Ureter (tissue), 1 donor: Measurements from ENCODE around the gene ARHGAP30. TPM values are rescaled to one million over a fixed set of nuclear protein-coding genes. Genes with fewer than 3 reads are reported as not detected.
"Not testable (repeated sequence)": the region's sequence is repeated elsewhere in the genome, so short reads cannot be mapped to it uniquely, and the experiment has no call there.

Experiments
- DNase-seq: peaks from one replicate; pipeline ENCODE4 v3.0.0-alpha.2; 2020; ENCODE audit warnings: low spot score
- total RNA-seq: library from RNA; stranded (reverse); gene quantifications from one replicate; pipeline ENCODE4 v1.2.4, GENCODE V29; 2023
- donor health status: DM: yes; HTN: yes; CAD: no.

Gene ARHGAP30, protein sequence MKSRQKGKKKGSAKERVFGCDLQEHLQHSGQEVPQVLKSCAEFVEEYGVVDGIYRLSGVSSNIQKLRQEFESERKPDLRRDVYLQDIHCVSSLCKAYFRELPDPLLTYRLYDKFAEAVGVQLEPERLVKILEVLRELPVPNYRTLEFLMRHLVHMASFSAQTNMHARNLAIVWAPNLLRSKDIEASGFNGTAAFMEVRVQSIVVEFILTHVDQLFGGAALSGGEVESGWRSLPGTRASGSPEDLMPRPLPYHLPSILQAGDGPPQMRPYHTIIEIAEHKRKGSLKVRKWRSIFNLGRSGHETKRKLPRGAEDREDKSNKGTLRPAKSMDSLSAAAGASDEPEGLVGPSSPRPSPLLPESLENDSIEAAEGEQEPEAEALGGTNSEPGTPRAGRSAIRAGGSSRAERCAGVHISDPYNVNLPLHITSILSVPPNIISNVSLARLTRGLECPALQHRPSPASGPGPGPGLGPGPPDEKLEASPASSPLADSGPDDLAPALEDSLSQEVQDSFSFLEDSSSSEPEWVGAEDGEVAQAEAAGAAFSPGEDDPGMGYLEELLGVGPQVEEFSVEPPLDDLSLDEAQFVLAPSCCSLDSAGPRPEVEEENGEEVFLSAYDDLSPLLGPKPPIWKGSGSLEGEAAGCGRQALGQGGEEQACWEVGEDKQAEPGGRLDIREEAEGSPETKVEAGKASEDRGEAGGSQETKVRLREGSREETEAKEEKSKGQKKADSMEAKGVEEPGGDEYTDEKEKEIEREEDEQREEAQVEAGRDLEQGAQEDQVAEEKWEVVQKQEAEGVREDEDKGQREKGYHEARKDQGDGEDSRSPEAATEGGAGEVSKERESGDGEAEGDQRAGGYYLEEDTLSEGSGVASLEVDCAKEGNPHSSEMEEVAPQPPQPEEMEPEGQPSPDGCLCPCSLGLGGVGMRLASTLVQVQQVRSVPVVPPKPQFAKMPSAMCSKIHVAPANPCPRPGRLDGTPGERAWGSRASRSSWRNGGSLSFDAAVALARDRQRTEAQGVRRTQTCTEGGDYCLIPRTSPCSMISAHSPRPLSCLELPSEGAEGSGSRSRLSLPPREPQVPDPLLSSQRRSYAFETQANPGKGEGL
- total RNA-seq = 12.1 TPM

DNA sequence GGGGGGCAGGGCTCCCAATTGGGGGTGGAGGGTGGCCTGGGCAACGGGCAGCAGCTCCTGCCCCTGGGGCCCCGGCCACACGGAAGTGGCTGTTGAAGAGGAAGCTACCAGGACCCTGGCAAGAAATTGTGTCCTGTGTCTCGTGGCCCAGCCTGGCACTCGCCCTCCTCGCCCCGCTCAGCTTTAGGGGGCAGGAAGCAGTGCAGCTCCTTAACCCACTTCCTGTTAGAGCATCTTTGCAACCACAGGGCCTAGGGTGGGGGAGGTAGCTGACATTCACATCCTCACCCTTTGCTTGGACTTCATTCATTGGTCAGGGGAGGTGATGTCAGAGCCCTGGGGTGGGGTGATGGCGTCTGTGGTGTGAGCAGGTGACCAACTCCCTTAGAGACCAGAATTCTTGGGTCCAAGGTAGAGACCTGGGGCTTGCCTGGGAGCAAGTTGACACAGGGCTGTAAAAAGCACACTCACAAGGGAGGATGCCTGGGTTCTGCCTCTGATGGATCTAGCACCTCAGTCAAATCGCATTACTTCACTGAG lies at the start of gene ARHGAP30:
Gene ARHGAP30, minus strand, starts transcription at position 161 of the 540 bp plus-strand sequence. CDS start 267 bp downstream, outside the sequence.
- DNase-seq = peak; percentile 67

DNA sequence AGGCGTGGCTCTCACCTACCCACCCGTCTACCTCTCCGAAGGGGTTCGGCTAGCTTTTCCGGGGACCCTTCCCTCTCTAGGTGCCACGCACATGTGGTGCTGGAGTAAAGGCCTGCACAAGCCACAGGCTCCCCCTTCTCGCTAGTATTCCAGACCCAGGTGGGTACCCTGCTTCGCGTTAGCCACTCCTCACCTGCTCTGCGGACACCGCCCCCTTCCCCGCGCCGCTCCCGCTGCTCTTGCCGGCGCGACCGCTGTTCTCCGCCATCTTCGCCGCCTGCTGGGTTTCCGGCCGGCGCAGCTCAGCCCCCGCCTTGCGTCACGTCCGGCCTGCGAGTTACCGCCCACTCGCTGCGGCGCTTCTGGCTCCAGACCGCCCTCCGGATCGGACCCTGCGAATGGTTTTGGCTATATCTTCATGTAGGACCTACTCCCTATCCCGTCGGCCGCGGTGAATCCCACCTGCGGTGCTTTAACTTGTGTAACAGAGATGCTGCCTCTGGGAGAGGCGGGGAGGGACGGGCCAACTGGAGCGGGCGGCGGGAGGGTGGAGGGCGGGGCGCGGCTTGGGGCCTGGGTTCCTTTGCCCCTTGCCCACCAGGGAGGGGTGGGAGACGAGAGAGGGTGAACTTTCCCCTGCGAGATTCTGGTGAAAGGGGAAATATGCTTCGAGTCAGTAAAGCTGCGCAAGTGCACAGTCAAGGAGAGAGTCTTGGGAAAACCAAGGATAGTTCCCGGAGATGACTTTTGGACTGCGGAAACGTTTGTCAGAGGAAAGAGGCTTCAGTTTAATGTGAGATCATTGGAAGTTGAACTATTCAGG lies 48.3 kb upstream of the ARHGAP30 start, which contains the start of the genes NIT1 and PFDN2:
Gene NIT1, plus strand, starts transcription at position 347 of the 823 bp plus-strand sequence. Its CDS starts 72 bp downstream, at position 419.
Gene PFDN2, minus strand, starts transcription at position 279 of the 823 bp plus-strand sequence. Its CDS starts 11 bp downstream, at position 268.
- DNase-seq = peak; percentile 88

DNA sequence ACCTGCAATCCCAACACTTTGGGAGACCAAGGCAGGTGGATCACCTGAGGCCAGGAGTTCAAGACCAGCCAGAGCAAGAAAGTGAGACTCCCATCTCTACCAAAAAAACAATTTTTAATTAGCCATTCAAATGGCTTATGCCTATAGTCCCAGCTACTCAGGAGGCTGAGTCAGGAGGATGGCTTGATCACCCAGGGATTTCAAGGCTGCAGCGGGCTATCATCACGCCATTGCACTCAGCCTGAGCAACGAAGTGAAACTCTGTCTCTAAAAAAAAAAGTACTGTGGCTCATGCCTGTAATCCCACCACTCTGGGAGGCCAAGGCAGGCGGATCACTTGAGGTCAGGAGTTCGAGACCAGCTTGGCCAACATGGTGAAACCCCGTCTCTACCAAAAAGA lies 46.3 kb upstream of the ARHGAP30 start:
- not testable (repeated sequence) for DNase-seq

DNA sequence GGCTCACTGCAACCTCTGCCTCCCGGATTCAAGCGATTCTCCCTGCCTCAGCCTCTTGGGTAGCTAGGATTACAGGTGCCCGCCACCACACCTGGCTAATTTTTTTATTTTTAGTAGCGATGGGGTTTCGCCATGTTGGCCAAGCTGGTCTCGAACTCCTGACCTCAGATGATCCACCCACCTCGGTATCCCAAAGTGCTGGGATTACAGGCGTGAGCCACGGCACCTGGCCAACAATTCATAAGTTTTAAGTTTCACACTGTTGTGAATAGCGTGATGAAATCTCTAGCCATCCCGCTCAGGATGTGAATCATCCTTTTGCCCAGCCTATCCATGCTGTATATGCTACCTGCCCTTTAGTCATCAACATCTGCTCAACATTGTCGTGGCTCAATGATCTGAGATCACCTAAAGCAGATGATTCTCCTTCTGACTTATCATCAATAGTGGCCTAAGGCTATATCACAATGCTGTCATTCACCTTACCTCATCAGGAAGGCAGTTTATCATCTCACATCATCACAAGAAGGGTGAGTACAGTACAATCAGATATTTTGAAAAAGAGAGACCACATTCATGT lies 45.5 kb upstream of the ARHGAP30 start:
- DNase-seq = no peak

DNA sequence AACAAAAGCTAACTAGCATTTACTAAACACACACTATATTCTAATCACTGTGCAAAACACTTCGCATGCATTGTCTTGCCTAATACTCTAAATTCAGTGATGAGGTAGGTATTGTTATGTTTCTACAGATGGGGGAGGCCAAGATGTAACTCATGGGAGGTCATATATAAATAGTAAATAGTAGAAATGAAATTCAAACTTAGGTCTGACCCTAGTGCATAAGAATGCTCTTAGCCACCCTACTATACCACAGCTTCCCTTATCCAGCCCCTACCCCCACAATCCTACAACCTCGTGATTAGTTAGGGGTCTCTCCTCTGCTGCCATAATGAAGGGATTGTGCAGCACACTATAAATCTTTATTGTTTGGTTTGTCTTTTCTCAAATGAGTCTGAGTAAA lies 44.9 kb upstream of the ARHGAP30 start:
- DNase-seq = no peak

DNA sequence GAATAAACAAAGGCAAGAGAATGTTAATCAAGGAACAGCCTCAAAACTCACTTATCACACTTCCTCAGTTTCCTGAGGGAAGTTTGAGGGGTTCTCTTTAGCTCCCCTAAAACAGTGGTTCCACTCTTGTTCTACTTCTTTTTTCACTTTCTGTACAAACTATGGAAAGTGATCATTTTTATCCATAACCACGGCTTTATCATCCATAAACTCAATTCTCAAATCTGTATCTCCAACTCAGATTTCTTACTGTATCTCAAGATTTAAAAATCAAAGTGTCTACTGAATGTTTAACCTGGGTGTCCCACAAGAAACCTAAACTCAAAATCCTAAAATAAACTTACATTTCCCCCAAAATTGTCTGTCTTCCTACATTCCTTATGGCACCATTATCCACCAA lies 44.2 kb upstream of the ARHGAP30 start:
- DNase-seq = no peak

DNA sequence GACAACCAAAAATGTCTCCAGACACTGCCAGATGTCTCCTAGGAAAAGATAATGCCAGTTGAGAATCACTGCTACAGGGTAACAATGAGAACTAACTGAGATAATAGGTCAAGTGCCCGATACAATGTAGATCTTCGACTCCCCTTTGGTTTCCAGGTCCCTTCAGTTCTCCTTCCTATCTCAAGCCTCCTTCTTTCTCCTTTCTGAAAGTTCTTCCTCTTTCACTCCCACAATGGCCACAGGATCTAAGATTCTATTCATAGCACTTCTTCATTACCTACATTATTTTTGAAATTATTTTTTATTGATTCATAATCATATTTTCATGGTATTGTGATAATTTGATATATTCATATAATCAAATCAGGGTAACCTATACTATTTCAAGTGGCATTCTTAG lies 41.8 kb upstream of the ARHGAP30 start:
- no peak for DNase-seq

DNA sequence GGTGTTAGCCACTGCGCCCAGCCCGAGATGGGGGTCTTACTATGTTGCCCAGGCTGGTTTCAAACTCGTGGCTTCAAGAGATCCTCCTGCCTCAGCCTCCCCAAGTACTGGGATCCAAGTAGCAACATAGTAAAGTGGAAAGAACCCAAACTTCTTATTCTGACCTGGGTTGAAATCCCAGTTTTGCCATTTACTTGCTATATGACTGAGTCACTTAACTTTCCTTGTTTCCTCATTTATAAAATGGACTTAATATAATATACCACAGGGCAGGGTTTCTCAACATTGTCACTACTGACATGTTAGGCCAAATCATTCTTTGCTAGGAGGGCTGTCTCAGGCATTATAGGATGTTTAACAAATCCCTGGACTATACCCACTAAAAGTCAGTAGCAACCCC lies 41.4 kb upstream of the ARHGAP30 start:
- DNase-seq = no peak

DNA sequence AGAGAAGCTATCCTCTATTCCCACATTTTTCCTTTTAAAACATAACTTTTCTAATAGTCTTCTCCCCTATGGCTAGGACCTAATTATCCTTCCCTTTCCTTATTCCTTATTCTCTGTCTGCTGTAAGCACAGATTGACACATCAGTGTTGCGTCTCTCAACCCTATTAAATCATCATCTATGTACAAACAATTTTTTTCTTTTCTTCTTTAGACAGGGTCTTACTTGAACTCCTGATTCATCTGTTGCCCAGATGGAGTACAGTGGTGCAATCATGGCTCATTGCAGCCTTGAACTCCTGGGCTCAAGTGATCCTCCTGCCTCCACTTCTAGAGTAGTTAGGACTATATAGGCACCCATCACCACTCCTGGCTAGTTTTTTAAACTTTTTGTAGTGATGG lies 36.7 kb upstream of the ARHGAP30 start:
- no peak for DNase-seq

DNA sequence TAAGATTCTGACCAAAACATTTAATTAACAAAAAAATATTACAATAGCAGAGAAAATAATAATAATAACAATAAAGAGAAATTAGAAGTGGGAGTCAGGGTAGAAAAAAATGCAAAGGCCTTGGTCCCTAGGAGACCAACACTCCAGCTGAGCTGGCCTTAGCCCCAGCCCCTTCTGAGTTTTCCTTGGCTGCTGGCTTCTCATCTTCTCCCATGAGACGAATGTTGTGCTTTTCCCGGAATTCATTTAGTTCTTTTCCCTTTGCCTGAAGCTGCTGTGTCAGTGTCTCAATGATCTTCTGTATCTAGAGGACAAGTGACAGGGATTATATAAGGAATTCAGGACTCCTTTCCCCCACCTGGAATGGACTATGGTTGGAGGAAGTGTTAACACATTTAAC lies 30.9 kb upstream of the ARHGAP30 start:
- DNase-seq = no peak

DNA sequence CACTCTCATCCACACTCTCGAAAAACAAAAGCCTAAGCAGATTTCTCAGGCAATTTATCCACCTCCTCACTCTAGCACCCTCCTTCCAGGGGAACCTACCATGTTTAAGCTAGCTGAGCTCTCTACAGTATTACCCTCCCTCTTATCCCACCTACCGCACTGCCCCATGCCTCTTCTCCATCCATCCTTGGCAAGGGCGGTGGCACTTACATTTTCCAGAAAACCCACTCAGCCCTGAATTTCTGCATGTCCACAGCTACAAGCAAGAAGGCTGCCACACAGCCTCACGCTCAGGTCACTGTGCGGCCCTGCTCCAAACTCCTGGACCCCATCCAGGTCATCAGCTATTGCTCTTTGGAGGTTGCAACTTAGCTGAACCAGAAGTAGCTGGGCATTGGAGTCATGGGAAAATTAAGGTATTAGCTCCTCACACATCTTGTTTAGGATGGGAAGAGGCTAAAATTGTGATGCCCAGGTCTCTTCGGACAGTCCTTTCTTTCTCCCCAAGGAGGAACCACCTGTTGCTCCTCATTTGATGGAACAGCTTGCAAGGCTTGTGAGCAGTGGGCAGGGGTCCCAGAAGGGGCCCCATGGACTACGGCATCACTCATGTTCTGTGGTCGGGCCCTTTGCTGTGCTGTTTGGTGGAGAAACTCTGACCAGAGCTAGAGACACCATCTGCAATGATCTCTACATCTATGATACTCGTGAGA lies 29.6 kb upstream of the ARHGAP30 start:
- DNase-seq = peak; percentile 39

DNA sequence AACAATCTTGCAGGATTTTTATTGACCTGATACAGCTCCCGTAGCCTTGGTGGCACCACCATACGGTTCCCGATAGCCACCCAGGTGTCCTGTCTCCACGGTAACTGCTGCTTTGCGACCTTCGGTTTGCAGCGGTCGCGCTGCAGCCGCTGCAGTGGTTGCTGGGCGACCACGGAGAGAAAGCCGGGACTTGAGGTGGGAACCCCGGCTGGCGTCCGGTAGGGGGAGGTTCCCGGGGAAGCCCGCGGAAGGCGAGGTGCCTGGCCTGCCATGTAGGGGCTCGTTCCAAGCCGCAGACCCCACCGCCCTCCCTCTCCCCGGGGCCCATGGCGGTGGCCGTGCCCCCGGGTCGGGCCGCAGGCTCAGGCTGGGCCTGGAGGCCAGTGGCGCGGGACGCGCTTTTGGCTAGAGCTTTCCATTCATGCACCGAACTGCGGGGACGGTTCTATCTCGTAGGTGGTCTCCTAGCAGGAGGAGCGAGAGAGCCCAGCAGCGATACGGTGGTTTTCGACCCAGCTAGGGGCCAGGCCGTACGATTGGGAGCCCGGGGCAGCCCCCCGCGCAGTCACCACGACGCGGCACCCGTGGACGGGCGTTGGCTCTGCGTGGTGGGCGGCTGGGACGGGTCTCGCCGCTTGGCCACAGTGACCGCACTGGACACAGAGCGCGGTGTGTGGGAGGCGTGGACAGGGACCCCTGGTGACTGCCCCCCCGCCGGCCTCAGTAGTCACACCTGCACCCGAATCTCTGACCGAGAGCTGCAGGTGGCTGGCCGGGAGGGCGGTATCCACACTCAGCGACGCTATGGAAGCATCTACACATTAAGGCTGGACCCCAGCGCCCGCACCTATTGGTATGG lies 28.7 kb upstream of the ARHGAP30 start, which contains the start of gene KLHDC9:
Gene KLHDC9, plus strand, starts transcription at position 152 of the 859 bp plus-strand sequence. Its CDS starts 175 bp downstream, at position 327.
- DNase-seq = peak; percentile 89

DNA sequence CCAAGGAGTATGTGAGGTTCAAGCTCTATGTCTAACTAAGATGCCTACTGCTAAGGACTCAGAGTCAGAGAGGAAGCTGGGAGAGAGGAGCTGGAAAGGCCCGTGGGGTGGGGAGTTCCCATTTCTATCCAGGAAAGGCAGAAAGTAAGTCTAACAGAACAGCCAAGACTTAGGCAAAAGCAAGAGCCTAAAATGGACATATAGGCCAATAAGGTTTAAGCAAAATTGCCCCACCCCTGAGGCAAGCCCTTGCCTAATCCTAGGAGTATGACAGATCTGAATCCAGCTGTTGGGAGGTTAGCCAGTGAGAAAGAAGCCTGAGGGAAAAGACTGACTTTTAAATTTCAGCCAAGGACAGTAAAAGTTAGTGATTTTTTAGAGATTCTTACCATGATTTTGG lies 26.8 kb upstream of the ARHGAP30 start:
- peak; percentile 41 for DNase-seq

DNA sequence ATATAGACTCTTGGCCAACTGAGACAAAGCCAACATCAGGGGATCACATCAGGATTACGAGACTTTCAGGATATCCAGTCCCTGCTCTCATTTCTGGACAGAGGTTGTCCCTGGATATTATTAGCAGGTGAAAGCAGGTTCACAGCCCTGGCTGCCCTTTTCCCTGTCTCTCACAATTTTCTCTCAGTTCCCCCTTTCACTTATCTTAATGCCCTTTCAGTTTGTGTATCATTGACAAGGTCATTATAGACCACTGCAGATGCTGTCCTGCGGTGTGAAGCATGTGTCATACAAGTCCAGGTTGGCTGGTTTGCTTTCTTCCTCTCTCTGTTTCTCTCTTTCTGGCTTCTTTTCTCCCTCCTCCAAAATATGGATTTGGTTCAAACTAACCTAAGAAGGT lies 26.3 kb upstream of the ARHGAP30 start:
- DNase-seq = no peak

DNA sequence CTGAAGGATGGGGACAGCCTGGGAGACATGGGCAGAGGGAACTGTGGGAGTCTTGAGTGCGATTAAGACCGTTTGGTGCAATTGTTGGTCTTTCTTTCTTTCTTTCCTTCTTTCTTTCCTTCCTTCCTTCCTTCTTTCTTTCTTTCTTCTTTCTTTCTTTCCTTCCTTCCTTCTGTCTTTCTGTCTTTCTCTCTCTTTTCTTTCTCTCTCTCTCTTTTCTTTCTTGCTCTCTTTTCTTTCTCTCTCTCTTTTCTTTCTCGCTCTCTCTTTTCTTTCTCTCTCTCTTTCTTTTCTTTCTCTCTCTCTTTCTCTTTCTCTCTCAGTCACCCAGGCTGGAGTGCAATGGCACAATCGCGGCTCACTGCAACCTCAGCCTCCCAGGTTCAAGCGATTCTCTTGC lies 25.5 kb upstream of the ARHGAP30 start:
- DNase-seq = no peak

DNA sequence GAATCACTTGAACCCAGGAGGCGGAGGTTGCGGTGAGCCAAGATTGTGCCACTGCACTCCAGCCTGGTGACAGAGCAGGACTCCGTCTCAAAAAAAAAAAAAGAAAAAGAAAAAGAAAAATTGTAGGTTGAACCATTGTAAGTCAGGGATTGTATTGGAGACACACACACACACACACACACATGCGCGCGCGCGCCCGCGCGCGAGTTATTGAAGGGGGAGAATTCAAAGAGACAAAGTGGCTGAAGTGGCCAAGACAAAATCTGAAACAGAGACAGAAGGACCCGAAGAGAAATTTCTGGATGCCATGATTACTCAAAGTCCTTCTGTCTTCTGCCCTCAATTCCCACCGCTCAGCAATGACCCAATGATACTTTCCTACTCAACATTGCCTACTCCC lies 24.8 kb upstream of the ARHGAP30 start:
- DNase-seq = no peak

DNA sequence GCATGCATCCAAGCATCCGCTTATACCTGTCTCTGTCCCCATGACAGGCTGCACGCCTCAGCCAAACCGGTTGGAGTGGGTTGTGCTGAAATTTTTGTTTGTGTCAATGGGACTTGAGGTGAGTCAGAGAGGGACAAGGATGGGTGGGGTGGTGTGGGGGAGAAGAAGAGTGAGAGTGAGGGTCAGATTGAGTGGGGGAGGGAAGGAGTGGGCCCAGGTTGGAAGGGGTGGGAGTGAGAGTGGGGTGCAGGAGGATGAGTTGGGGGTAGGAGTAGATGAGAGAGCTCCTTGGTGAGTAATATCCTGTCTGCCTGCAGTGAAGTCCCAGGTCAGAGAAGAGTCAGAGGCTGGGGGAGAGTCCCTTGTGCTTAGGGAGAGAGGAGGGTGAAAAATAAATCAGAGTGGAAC lies 22.9 kb upstream of the ARHGAP30 start:
- no peak for DNase-seq

DNA sequence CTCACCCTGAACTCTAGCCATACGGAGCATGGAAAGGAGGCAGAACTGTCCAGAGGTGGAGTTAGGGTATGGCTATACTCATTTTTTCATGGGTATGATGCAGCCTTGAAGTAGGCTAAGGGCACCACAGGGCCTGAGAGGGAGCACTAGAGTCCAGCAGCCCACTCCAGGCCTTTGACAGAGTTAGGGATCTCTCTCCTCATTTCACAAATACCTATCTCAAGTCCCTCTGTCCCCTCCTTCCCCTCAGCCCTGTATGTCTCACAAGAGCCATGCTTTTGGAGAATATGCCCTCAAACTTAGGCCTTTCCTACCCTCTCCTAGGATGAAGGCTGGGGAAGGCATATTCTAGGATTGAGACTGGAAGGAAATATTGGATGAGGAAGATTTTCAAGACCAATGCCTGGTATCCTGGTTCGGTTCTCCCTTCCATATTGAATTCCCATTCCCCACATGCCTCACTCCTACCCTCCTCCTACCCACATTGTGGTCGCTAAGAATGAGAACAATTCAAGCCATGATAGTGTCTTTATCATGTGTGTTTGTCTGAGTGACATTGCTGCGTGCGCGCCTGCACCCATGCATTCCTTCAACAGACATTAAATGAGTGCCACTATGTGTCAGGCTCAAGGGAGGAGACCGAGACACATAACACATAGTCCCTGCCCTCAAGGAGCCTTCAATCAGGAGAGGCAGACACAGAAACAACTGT lies 22.3 kb upstream of the ARHGAP30 start:
- no peak for DNase-seq
